Measurements from ENCODE around the gene LRIG2.
"Not testable (repeated sequence)": the region's sequence is repeated elsewhere in the genome, so short reads cannot be mapped to it uniquely, and the experiment has no call there.

The LRIG2 gene, protein sequence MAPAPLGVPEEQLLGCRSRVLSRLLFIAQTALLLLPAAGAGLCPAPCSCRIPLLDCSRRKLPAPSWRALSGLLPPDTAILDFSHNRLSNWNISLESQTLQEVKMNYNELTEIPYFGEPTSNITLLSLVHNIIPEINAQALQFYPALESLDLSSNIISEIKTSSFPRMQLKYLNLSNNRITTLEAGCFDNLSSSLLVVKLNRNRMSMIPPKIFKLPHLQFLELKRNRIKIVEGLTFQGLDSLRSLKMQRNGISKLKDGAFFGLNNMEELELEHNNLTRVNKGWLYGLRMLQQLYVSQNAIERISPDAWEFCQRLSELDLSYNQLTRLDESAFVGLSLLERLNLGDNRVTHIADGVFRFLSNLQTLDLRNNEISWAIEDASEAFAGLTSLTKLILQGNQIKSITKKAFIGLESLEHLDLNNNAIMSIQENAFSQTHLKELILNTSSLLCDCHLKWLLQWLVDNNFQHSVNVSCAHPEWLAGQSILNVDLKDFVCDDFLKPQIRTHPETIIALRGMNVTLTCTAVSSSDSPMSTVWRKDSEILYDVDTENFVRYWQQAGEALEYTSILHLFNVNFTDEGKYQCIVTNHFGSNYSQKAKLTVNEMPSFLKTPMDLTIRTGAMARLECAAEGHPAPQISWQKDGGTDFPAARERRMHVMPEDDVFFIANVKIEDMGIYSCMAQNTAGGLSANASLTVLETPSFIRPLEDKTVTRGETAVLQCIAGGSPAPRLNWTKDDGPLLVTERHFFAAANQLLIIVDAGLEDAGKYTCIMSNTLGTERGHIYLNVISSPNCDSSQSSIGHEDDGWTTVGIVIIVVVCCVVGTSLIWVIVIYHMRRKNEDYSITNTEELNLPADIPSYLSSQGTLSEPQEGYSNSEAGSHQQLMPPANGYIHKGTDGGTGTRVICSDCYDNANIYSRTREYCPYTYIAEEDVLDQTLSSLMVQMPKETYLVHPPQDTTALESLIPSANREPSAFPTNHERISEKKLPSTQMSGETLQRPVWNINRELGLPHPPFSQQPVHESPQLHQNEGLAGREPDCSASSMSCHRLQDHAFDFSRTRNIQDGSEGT

GRCh38 chr1:113072757-113073478 lies at the start of gene LRIG2:
LRIG2 (plus strand) TSS chr1:113073198; CDS start chr1:113073407, 209 bp downstream.
- DNase-seq (ENCODE audit: low read depth) = peak; percentile 95

- not testable (repeated sequence) for DNase-seq (ENCODE audit: low read depth)
Observed at GRCh38 chr1:113023316-113023715, 49.7 kb upstream of the LRIG2 start.

DNA sequence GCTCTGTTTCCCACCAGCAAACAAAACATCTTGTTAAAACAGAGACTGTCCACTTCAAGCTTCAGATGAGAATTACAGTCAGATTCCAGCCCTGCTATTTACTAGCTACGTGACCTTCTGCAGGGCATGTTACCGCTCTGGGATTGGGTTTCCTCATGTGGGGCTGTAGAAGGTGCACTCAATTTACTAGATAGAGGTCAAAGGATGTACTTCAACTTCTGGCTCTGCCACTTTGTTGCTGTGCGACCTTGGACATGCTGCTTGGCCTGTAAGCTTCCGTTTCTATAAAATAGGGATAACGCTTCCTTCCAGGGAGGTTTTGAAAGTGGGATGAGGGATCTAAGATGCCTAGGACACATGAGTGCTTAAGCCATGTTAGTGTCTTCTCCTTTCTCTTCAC lies 46.0 kb upstream of the LRIG2 start:
- DNase-seq (ENCODE audit: low read depth) = no peak

DNA sequence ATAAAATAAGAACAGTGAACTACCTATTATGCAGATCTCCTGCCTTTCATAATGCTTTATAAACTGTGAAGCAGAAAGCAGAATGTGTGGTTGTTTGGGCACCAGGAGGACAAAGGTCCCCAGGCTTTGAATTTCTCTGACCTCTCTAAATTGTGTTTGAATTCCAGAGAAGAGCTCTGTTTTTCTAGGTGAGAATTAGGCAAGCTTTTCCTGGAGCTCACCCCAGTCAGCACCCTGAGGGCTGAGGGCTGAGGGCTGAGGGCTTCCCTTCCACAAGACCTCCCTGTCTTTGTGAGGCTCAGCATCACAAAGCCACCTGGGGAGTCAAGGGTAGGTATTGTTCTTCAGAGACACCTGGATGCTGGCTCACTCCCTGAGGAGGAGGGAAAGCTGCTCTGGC lies 45.5 kb upstream of the LRIG2 start:
- DNase-seq (ENCODE audit: low read depth) = no peak

DNA sequence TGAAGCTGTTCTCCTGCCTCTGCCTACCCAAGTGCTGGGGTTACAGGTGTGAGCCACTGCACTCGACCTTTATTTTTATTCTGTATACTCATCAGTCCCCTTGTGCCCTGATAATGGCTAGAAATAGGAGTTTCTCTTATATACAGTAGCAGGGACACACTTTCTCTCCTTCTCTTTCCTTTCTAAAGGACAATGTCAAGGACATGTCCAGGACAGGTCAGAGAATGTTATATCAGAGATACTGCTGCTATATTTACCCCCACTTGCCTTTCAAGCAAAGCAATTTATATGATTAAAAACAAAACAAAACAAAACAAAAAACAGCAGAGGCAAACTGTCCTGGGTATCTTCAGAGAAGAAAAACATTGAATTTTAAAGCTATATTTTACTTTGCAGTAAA lies 43.2 kb upstream of the LRIG2 start:
- no peak for DNase-seq (ENCODE audit: low read depth)

- no peak for DNase-seq (ENCODE audit: low read depth)
Observed at GRCh38 chr1:113031171-113031933, 41.6 kb upstream of the LRIG2 start.

DNA sequence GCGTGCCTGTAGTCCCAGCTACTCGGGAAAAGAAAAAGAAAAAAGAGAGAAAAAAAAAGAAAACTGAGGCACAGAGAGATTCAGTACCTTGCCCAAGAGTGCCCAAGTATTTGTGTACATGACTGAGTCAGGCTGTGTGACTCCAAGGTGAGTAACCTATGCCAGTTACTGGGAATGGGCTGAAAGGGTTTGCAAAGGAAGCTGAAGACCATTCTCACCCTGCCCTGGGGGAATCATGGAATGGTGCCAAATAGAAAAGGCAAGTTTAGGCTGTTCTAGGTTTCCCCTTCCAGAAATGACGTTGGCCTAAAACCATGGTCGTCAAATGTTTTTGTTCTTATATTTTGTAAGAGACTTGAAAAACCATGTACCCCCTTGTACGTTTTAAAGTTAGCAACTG lies 37.9 kb upstream of the LRIG2 start:
- no peak for DNase-seq (ENCODE audit: low read depth)

DNA sequence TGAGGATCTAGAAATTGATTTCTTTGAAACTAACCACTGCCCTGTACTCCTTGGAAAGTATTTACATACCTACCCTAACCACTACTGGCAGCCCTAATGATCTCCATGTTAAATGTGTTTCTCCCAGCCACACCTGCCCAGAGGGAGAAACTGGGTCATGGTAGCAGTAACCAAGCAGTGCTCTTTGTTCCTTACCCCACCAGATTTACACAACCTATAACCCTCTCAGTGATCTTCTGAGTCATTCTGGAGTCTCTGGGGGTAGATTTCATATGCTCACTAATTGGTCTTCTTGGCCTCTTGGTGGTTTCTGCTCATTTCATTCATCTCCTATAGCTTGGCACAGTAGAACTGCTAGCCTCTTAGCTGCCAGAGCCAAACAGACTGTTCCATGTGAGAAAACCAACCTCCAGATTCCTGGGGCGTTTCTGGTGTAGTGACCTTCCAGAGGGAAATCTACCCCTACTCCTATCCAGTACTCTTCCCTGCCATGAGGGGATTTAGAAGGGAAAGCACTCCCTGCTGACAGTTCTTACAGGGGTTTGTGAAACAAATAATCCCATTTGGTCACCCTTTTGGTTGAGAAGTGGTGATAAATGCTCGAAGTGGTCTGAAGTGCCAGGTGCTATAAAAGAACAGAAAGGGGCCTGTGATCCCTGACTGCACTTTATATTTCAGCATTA lies 36.2 kb upstream of the LRIG2 start:
- DNase-seq (ENCODE audit: low read depth) = no peak

GRCh38 chr1:113040041-113040440 lies 33.0 kb upstream of the LRIG2 start:
- DNase-seq (ENCODE audit: low read depth) = no peak

GRCh38 chr1:113040718-113041412 lies 32.1 kb upstream of the LRIG2 start:
- DNase-seq (ENCODE audit: low read depth) = no peak

DNA sequence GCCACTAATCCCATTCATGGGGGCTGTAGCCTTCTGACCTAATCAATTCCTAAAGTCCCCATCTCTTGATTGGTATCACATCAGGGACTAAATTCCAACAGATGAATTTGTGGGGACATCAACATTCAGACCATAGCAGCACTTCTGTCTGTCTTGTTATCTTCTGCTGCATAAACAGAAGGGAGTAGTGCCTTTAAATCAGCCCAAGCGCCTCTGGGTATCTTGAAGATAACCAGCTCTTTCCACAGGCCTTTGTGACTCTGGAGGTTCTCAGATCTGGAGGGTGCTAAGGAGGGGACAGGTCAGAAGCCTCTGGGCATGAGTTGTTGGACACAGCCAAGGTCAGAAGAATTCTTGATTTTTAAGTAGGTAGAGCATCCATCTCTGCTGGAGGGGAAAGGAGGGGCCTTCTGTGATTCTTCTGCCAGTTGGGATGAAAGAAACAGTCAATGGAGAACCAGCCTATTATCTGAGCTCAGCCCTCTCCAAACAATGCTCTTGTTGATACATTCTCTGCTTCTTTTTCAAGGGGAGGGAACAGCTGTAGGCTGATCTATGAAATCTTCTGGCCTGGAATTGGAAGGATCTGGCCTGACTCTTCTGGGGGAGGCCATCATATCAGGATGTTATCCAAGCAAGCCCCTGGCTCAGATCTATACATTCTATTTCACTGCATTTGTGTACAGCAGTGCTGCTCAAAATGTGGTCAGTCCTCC lies 31.3 kb upstream of the LRIG2 start:
- no peak for DNase-seq (ENCODE audit: low read depth)

GRCh38 chr1:113042285-113043143 lies 30.5 kb upstream of the LRIG2 start:
- DNase-seq (ENCODE audit: low read depth) = no peak

DNA sequence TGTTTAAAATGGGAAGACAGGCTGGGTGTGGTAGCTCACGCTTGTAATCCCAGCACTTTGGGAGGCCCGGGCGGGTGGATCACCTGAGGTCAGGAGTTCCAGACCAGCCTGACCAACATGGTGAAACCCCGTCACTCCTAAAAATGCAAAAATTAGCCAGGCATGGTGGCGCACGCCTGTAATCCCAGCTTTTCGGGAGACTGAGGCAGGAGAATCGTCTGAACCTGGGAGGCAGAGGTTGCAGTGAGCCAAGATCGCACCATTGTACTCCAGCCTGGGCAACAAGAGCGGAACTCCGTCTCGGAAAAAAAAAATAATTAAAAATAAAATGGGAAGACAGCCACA lies 29.9 kb upstream of the LRIG2 start:
- DNase-seq (ENCODE audit: low read depth) = not testable (repeated sequence)

DNA sequence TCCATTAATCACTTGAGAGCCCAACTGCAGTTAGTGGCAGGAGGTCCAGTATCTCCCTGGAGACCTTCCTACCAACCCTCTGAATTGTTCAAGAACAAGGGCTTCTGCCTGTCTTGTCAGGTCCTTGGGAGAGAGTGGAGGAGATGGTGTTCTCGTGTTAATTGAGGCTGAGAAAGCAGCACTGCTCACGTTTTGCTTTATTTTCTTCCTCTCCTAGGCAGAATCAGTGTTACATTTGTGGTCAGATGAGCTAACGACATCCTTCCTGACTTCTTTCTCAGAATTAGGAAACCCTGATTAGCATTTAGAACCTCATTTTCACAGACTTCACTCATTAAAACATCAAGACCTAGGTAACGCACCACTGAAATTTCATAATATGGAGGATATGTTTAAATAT lies 26.4 kb upstream of the LRIG2 start:
- DNase-seq (ENCODE audit: low read depth) = no peak

GRCh38 chr1:113048064-113048463 lies 24.9 kb upstream of the LRIG2 start:
- DNase-seq (ENCODE audit: low read depth) = no peak

DNA sequence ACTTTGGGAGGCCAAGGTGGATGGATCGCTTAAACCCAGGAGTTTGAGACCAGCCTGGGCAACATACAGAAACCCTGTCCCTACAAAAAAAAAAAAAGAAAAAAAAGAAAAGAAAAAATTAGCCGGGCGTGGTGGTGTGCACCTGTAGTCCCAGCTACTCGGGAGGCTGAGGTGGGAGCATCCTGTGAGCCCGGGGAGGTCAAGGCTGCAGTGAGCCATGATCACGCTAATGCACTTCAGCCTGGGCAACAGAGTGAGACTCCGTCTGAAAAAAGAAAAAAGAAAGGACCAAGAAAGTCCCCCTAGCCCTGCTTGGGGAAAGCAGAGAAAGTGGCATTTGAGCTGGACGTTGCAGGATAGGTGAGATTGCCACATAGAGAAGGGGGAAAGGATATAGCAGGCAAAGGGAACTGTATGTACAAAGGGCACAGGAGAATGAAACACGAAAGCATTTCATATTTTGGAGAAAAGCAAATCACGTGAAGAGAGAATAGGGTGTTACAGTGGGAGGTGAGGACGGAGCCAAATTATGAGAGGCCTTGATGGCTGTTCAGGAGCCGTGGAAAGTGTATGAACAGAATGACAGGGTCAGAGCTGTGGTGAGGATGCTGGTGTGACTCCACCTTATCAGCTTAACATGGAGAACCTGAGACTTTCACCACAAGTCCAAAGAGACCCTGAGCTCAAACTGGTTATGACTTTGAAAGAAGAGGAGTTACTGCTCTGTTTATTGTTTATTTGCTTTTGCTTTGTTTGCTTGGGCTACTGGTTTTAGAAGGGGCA lies 19.5 kb upstream of the LRIG2 start:
- DNase-seq (ENCODE audit: low read depth) = no peak

GRCh38 chr1:113055570-113055969 lies 17.4 kb upstream of the LRIG2 start:
- no peak for DNase-seq (ENCODE audit: low read depth)

- no peak for DNase-seq (ENCODE audit: low read depth)
Observed at GRCh38 chr1:113057006-113057405, 16.0 kb upstream of the LRIG2 start.

All from stimulated activated CD8-positive, alpha-beta memory T cell treated with anti-CD3 and anti-CD28 coated beads, Interleukin-12 subunit alpha, Interleukin-12 subunit beta, amount 100 ng/mL, for 4 hours (primary cell).